GM18526 (cell line): ENCODE data around the gene CCDC149.

Experiments
- POLR2A ChIP-seq: IDR thresholded peaks from 3 replicates; pipeline ENCODE4 v1.6.1; 2011; ENCODE audit not compliant: insufficient read length; ENCODE audit errors: extremely low read depth

The CCDC149 gene

DNA sequence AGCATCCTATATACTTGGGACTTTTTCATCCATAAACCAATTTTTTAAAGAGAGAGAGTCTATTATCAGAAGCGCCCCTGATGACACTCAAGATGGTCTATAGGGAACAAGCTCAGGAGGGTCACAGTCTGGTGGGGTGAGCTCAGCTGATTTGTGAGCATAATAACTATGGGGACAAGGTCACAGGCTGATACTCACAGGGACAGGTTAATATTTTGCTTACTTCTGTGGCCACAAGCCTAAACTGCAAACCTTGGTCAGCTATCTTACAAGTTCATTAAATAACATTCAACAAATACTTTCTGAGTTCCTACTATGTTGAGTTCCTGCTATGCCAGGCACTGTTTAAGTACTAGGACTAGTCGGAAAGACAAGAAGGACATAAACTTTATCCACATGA lies 10.2 kb upstream of the CCDC149 start:
- TF ChIP-seq POLR2A, result no peak

- TF ChIP-seq POLR2A, result no peak
Measured at GRCh38 chr4:24922416-24922815, 9.6 kb upstream of the CCDC149 start.

DNA sequence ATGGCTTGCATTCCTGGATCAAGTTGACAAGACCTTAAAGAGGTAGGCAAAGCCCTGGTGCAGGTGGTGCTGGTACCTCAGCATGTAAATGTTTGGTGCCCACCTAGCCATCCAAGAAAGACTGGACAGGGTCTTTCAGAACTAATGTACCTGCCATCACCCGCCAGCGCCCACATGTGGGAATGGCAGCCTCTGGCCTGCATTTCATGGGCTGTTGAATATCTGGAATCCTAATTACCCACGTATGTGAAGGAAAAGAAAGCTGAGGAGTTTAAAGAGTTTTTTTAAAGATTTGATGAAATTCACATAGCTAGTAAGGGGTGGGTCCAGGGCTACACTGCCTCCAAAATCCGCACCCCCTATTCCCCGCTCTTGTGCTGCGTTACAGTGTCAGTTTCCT lies 8.6 kb upstream of the CCDC149 start:
- no peak for TF ChIP-seq POLR2A

GRCh38 chr4:24920008-24920407 lies 7.2 kb upstream of the CCDC149 start:
- TF ChIP-seq POLR2A, result no peak

DNA sequence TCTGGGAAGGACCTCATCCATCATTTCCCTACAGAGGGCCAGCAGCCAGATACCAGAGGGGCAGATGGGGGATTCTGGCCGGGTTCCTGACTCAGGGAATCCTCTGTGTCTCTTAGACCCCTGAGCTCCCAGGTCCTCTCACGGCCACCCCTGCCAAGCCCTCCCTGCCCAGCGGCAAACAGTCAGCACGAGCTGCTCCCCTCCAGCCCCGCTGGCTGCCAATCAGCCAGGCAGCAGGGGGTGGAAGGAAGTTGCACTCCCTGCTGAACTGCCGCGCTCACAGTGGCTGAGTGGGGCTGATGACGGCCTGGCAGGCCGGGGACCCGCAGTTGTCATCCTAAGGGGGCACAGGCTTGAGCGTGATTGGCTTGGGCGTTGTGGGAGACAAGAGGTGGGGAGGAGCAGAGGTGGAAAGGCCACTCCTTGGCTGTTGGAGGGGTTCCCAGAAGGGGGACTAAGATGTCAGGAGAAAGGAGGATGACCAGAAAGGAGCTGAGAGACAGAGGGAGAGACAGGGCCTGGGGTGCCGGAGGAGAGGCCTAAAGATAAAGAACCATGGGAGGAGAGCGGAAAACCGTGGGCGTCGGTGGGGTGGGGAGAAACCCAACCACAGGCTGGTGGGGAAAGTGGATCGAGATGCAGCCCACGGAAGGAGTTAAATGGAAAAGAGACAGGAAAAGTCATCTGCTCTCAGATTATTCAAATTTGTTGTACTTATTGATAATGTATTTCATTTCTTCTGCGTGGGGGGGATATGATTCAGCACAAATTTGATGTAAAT lies 4.4 kb upstream of the CCDC149 start:
- no peak for TF ChIP-seq POLR2A

GRCh38 chr4:24915121-24915922 lies 2.5 kb upstream of the CCDC149 start:
- TF ChIP-seq POLR2A, result no peak

DNA sequence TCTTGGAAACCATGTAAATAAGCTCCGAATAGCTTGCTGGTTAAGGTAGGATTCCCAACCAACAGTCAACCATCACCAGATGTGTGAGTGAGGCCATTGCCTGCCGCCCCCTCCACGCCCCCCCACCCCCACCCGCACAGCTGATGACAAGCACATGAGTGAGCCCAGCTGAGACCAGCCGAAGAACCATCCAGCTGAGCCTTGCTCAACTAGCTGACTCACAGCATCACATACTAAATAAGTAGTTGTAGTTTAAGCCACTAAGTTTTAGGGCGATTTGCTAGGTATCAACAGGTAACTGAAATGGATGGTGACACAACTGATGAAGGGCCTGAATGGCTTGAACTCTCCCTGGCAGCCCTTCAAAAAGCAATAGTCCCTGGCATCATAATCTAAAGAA lies 1.6 kb upstream of the CCDC149 start:
- TF ChIP-seq POLR2A, result no peak

DNA sequence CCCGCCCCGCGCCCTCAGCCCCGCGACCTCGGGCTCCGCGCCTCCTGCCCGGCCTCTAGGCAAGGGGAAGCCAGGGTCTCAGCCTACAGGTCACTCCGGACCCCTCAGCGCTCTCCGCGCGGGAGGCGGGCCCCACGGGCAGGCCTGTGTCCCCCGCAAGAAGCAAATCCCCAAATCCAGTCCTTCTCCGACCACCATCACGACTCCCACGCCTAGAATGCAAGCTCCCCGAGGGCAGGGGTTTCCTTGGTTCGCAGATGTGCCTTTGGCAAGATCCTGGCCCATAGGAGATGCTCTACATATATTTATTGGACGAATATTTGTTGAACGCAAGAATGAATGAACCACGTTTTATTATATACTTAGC lies 260 bp upstream of the CCDC149 start:
- TF ChIP-seq POLR2A, result no peak

- TF ChIP-seq POLR2A, result no peak
Measured at GRCh38 chr4:24910499-24910898, 2.3 kb downstream of the CCDC149 start.

DNA sequence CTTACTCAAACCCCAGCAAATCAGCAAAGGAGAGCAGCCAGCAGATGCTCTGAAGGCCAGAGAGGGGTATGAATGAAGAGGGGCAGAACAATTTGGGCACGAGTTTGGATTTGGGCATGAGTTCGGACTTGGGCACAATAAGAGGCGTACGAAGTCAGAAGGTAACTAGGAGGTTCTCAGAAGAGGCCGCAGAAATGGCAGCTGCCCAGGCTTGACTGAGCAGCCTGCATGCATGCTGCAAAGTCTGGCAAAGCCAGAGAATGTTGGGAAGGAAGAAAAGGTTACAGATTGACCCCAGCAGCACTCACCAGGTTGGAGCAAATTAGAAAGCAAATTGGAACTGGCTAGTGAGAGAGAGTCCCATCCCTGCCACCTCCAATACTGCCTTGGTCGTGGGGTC lies 15.2 kb downstream of the CCDC149 start:
- TF ChIP-seq POLR2A, result no peak

DNA sequence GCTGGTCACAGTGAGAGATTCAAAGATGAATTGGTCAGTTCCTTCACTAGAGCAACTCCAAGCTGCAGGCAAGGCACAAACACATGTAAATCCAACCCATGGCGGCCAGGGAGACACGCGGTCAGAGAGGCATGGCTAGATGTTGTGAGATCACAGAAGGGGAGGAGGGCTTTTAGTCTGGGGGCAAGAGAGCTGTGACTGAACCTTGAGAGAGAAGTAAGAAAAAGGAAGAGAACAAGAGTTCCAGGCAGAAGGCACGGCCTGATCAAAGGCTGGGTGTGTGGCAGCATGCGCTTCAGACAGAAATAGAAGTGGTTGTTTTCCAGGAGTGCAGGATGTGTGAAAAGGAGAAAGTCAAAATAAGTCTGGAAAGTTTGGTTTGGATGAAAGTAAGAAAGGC lies 15.9 kb downstream of the CCDC149 start:
- TF ChIP-seq POLR2A, result no peak

GRCh38 chr4:24896056-24896455 lies 16.8 kb downstream of the CCDC149 start:
- no peak for TF ChIP-seq POLR2A

- TF ChIP-seq POLR2A, result no peak
Measured at GRCh38 chr4:24895461-24895860, 17.4 kb downstream of the CCDC149 start.

GRCh38 chr4:24894846-24895245 lies 18.0 kb downstream of the CCDC149 start:
- TF ChIP-seq POLR2A, result no peak

DNA sequence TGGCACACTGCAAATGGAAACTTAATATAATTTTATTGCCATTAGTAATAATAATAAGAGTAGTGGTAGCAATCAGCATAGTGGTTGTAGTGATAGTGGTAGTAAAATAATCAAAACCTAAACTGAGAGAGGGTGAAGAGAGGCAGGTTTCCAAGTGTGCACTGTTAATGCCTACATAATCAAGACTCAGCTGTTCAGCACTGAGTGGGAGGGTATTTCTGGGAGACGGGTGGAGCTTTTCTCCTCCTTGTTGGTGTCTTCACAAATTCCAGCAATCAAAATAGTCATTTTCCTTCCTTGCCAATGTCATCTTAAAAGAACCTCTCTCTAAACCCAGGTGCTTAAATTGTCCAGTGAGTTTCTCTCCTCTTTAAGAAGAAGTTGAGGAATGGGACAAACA lies 18.6 kb downstream of the CCDC149 start:
- no peak for TF ChIP-seq POLR2A

GRCh38 chr4:24892778-24893177 lies 20.1 kb downstream of the CCDC149 start:
- TF ChIP-seq POLR2A, result no peak
